ENCODE measurements around the gene PAK5. TPM values are rescaled to one million over a fixed set of nuclear protein-coding genes. Genes with fewer than 3 reads are reported as not detected.

The PAK5 gene
- total and polyA plus RNA-seq, 9 of the 15 experiments (the other 6 are each of a cell fraction or from before 2014, with no cell fraction given): not detected

DNA sequence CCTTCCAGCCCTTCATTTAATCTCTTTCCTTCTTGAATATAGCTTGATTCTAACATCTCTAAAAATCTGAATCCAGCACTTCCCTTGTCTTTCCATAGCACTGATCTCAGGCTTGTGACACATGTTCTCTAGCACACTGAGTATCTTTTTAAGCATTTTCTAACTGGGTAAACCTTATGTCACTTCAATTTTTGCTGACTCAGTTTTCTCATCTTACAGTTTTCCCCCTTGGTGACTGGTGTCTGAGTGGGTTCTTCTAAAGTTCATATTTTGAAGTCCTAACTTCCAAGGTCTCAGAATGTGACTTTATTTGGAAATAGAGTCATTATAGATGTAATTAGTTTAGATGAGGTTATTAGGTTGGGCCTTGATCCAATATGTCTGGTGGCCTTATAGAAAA, 153.9 kb downstream of the PAK5 start (continued):
- TF ChIP-seq, protein P1, sequence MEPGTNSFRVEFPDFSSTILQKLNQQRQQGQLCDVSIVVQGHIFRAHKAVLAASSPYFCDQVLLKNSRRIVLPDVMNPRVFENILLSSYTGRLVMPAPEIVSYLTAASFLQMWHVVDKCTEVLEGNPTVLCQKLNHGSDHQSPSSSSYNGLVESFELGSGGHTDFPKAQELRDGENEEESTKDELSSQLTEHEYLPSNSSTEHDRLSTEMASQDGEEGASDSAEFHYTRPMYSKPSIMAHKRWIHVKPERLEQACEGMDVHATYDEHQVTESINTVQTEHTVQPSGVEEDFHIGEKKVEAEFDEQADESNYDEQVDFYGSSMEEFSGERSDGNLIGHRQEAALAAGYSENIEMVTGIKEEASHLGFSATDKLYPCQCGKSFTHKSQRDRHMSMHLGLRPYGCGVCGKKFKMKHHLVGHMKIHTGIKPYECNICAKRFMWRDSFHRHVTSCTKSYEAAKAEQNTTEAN (CRISPR knock-in tag; IDR thresholded peaks at IDR 0.05): no peak
- TF ChIP-seq MECOM (CRISPR knock-in tag; IDR thresholded peaks at IDR 0.05) (no peak), TBP (optimal IDR thresholded peaks at IDR 0.05; ENCODE audit: low read depth, low read length) (no peak), ZNF778 (CRISPR knock-in tag; IDR thresholded peaks at IDR 0.05) (no peak), FUS (optimal IDR thresholded peaks at IDR 0.05; ENCODE audit: low read depth, low read length) (no peak), ZNF184 (CRISPR knock-in tag; IDR thresholded peaks at IDR 0.05) (no peak), ZNF316 (IDR thresholded peaks at IDR 0.05) (peak; percentile 60), TAF9B (IDR thresholded peaks at IDR 0.05; ENCODE audit: partially characterized antibody) (no peak), GTF2F1 (IDR thresholded peaks at IDR 0.05; ENCODE audit: low read depth, low read length) (no peak), SAP30 (IDR thresholded peaks at IDR 0.05; ENCODE audit: borderline replicate concordance, insufficient read depth, low read depth, low read length, poor library complexity, severe bottlenecking) (no peak), SMARCA5 (IDR thresholded peaks at IDR 0.05) (no peak), NR2F6 (CRISPR knock-in tag; IDR thresholded peaks at IDR 0.05) (no peak), CBX8 (IDR thresholded peaks at IDR 0.05; ENCODE audit: borderline replicate concordance, extremely low read depth, low read depth, low read length, poor library complexity, severe bottlenecking) (no peak), SPI1 (IDR thresholded peaks at IDR 0.05; ENCODE audit: borderline replicate concordance, low read depth, low read length) (no peak), ZNF3 (CRISPR knock-in tag; IDR thresholded peaks at IDR 0.05) (no peak), C11orf30 (IDR thresholded peaks at IDR 0.05; ENCODE audit: low read depth) (peak; percentile 34; the same call in 1 of the 2 replicates), RBM34 (IDR thresholded peaks at IDR 0.05; ENCODE audit: borderline replicate concordance, insufficient read depth, low read length) (no peak), ZNF239 (CRISPR knock-in tag; IDR thresholded peaks at IDR 0.05) (no peak)
- TF ChIP-seq, protein P2, sequence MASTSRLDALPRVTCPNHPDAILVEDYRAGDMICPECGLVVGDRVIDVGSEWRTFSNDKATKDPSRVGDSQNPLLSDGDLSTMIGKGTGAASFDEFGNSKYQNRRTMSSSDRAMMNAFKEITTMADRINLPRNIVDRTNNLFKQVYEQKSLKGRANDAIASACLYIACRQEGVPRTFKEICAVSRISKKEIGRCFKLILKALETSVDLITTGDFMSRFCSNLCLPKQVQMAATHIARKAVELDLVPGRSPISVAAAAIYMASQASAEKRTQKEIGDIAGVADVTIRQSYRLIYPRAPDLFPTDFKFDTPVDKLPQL (IDR thresholded peaks at IDR 0.05; ENCODE audit: extremely low read depth, insufficient read length): no peak
- TF ChIP-seq, protein P3, sequence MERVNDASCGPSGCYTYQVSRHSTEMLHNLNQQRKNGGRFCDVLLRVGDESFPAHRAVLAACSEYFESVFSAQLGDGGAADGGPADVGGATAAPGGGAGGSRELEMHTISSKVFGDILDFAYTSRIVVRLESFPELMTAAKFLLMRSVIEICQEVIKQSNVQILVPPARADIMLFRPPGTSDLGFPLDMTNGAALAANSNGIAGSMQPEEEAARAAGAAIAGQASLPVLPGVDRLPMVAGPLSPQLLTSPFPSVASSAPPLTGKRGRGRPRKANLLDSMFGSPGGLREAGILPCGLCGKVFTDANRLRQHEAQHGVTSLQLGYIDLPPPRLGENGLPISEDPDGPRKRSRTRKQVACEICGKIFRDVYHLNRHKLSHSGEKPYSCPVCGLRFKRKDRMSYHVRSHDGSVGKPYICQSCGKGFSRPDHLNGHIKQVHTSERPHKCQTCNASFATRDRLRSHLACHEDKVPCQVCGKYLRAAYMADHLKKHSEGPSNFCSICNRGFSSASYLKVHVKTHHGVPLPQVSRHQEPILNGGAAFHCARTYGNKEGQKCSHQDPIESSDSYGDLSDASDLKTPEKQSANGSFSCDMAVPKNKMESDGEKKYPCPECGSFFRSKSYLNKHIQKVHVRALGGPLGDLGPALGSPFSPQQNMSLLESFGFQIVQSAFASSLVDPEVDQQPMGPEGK (CRISPR knock-in tag; IDR thresholded peaks at IDR 0.05; ENCODE audit: borderline replicate concordance): no peak
- TF ChIP-seq, protein P4, sequence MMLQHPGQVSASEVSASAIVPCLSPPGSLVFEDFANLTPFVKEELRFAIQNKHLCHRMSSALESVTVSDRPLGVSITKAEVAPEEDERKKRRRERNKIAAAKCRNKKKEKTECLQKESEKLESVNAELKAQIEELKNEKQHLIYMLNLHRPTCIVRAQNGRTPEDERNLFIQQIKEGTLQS (IDR thresholded peaks at IDR 0.05): no peak
- TF ChIP-seq, protein P4 (CRISPR knock-in tag; conservative IDR thresholded peaks at IDR 0.05): no peak
